GM19240 (cell line): ENCODE measurements around the gene ARHGEF28.

Experiments
- DNase-seq: peaks from one replicate; pipeline ENCODE4 v3.0.0; 2011; ENCODE audit warnings: low spot score; ENCODE audit not compliant: insufficient read length

Gene ARHGEF28

DNA sequence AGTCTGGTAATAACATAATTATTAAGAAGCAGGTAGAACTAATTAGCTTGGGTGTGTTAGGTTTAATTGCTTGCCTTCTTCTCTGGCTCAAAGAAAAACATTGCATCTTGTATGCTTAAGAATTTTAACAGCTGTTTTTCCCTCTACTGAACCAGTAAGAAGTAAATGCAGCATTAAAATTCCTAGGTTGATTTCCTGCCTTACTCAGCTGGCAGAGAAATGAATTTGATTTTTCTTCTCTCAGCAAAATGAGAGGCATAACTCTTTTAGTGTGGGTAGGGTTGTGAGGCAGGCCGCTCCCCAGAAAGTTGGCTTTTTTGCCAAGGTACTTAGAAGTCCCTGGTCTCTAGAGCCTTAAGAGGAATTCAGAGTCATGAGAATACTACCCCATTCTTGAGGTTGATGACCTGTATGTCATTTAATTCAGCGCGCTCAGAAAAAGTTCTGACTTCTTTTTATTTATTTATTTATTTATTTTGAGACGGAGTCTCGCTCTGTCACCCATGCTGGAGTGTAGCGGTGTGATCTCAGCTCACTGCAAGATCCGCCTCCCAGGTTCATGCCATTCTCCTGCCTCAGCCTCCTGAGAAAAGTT lies 302.6 kb downstream of the ARHGEF28 start:
- no peak for DNase-seq

DNA sequence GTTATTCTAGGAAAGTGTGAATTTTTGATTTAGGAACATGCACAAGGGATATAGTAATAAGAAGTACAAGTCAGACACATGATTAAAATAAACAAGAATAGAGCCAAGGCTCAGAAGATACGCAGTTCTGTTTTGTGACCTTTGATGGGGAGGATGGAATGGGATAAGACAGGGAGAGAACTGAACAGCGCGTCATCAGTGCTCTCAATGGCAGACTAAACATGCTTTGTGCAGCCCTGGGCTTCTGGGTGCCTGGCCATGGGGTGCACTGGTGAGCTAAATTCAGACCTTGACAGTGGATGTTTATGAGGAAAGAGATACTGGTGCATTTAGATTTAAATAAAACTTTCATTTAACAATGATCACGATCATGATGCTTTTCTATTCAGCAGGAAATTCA lies 309.7 kb downstream of the ARHGEF28 start:
- no peak for DNase-seq

DNA sequence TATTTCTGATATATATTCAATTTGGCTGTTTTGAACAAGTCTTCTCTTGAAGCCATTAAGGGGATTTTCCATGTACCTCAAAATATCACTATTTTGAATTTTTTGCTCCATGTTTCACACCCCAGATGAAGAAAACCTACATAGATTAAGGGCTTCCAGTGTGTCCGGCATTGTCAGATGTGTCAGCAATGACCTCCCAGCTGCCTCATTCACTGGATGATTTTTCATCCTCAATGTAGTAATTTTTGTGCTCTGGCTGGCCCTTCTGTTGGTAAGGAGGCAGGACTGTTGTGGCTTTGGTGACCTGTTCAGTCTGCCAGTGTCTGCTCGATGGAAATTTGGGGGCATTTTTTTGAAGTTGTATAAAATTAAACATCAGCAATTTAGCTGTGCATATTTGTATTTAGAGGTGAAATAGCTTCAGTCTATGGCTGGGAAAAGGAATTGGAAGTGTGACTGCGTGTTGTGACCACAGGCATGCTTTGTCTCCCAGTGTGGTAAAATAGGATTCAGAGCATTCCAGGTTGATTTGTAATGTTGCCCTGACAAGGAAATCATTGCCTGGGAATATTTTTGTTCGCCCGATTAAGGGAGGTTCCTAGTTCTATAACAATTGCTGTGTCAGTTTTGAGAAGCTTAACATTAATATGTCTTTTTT lies 312.4 kb downstream of the ARHGEF28 start:
- DNase-seq = no peak

DNA sequence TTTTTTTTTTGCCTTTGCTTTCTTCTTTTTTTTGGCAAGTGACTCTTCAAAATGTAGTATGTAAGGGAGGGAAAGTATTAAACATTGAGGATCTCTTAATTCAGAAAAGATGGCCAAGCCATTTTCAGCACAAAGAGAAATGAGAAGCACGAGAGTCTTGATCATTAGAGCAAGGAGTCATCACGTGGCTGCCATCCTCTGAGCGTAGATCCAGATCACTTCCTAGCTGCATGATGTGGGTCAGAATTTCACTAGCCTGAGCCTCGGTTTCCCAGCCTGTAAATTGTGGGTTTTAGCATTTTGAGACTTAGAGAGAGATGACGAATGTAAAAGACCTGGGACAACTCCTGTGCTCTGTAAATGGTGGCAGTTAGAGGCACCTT lies 312.9 kb downstream of the ARHGEF28 start:
- DNase-seq = no peak

DNA sequence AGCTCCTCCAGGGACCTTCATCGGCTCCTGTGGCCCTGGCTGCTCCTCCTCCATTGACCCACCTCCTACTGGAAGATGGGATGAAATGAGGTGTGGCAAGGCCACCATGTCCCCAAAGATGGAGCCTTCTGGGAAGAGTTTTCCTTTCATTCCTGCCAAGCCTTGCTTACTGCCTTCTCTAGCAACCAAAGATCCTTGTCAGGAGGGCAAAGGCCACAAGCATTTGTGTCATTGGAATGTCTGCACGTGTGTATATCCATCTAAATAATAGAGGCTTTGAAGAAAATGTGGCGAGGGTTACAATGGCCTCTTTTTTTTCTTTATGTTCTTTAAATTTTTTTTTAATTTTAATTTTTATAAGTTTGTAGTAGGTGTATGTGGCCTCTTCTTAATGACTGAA lies 313.6 kb downstream of the ARHGEF28 start:
- DNase-seq = no peak

DNA sequence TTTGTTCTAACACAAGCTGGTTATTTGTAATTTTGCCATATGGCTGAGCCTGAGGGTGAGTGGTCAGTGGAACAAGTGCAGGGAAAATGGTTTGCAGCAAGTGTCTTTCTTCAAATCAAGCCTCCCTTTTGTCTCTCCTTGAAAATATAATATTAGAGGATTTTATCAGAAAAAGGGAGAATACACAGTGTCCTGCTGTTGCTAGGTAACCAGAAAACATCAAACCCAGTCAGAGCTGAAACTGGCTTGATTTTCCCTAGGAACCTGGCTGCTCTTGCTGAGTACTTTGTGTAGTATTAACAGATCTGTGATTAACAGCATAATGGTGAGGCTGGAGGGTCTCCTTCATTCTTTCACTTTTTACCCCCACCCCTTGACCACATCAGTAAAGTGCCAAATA lies 314.0 kb downstream of the ARHGEF28 start:
- DNase-seq = no peak

DNA sequence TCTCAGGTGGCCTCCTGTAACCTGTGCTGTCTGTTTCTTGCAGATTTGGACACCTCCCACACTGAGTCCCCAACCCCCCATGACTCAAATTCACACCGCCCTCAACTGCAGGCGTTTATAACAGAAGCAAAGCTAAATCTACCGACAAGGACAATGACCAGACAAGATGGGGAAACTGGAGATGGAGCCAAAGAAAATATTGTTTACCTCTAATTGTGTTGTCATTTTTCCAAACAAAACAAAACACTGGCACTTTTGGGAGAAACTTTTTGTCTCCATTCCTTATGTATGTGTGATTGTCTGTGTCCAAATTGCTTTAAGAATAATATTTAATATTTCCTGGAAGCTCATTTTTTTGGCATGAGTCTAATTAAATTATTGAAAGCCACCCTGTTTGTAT lies 314.8 kb downstream of the ARHGEF28 start:
- no peak for DNase-seq

DNA sequence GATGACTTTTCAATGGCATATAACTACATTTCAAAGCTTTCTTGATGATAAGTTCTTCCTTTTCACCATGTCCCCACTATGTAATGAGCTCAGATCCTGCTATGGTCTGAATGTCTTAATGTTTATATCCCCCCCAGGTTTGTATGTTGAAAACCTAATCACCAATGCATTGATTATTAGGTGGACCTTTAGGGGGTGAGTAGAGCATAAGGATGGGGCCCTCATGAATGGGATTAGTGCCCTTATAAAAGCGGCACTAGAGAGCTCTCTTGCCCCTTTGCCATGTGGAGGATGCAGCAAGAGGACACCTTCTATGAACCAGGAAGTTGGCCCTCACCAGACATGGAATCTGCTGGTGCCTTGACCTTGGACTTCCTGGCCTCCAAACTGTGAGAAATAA lies 316.8 kb downstream of the ARHGEF28 start:
- no peak for DNase-seq

DNA sequence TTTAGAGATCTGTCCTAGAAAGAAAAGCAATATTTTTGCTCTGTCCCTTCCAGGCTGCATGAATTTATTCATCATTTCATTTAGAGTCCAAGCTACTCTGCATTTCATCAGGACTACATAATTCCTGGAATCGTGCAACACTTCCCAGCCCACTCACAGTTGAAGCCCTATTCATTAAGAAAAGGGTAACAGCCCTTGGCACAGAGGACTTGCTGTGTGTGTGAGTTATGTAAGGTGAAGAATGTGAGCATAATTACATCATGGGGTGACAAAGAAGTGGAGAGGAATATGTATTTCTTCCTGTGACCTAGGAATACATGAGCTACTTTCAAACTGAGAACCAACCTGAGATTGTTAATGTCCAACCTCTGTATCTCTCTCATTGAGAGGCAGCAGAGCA lies 317.4 kb downstream of the ARHGEF28 start:
- no peak for DNase-seq

DNA sequence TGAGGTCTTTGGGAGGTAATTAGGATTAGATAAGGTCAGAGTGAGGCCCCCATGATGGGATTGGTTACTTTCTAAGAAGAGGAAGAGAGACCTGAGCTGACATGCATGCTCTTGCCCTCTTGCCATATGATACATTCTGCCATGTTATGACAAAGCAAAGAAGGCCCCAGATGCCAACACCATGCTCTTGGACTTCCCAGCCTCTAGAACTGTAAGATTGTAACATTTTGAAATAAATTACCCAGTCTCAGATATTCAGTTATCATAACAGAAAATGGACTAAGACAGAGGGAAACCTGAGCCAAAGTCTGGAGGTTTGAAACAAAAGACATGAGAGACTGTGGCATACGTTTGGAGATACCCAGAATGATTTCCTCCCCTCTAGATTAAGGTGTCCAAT lies 318.6 kb downstream of the ARHGEF28 start:
- no peak for DNase-seq

DNA sequence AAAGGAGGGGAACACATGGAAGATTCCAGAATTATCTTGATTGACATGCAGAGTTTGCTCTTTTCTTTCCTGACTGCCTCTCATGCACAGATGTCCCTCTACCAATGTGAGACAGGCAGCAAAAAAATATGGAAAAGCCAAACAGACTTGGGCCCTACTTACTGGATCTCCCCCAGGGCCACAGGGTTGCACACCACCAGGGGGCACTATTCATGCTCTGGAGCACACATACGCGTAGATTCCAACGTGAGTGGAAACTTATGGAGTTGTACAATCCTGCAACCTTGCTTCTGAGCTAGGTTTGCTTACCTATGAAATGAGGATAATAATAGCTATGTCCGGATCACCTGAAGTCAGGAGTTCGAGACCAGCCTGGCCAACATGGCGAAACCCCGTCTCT lies 319.5 kb downstream of the ARHGEF28 start:
- DNase-seq = no peak

DNA sequence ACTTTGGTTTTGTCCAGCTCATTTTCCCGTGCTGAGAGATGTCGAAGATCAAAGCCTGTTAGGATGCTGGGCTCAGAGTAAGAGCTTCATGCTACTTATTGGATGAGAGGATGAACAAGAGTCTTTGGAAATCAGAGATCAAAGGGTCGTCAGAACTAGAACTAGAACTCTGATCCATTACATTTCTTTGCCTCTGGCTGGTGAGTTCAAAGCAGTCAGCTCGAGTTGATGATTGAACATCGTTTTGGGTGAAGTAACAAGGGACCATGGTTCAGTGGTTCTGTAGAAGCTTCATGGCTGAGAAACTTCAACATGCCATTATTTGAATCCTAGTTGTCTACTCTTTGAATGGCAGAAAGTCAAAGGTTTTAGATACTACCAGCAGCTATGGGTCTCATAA lies 320.3 kb downstream of the ARHGEF28 start:
- DNase-seq = no peak

DNA sequence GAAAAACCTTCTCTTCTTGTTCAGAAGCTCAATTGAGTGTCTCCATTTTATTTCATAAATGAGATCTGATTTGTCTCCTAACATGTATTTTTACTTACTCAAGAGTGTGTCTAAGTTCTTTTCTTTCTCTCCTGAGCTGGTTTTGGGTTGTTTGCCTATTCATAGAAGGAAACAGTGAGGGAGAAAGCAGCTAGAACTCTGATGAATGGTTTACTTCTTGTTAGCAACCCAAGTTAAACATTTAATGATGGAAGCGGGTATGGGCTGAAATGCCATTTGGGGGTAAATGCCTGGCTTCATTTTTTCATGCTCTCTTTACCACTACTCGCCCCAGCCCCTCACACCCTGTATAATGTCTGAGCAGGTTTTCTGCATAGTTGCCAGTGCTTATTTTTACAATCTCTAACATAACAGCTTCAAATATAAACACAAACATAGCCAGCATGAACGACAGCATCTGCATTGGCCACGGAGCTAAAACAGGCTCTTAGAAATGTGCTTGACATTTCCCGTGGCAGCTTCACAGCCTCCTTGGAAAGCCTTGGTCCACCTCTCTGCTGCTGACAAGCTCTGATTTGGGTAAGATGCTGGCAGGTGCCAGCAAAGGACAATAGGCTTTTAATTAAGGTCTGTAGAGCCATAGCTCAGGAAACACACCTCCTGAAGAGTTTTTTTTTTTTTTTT lies 321.1 kb downstream of the ARHGEF28 start:
- DNase-seq = no peak

DNA sequence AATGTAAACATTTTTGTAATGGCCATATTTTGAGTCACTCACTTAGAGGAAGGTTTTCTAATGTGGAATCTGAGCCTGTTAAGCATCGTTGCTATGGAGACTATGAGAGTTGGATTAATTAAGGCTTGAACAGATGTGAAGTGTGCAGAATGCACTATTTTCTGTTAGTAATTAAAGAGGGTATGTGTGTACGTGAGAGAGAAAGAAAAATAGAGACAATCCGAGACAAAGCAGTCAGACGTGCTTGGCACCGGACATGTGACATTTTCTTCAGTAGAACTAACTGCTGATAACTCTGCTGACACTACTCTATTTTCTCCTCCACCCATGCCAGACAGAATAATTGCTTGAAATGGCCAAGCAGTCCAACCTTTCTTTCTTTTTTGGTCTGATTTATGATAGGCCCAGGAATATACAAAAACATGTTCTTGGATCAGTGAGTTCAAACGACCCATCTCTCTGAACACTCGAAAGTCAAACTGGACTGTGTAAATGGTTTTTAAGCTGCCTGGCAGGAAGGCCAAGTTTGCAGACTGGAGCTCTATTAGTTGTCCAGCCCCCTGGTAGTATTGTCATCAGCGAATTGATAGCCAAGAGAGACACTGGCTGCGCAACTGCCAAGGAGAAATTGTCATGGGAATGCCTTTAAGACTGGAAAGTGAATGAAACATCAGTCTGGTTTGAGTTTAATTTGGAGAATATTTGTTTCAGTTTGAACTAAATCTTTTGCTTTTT lies 322.1 kb downstream of the ARHGEF28 start:
- DNase-seq = no peak

DNA sequence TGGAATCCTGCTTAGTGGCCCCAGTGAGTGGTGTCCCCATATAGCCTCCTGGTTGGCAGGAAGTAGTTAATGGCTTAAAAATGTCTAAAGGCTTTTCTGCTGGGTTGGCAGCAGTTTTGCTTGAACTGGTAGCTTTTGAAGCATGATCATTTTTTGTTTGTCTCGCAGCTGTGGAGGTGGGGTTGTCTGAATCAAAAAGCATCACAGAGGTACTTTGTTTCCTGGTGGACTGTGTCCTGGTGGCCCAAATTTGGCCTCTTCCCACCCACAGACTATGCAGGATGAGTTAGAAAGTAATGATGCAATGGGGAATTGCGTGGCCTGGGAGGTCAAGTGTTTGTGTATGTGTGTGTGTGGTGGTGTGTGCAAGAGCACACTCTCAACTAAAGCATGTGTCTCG lies 322.7 kb downstream of the ARHGEF28 start:
- no peak for DNase-seq

DNA sequence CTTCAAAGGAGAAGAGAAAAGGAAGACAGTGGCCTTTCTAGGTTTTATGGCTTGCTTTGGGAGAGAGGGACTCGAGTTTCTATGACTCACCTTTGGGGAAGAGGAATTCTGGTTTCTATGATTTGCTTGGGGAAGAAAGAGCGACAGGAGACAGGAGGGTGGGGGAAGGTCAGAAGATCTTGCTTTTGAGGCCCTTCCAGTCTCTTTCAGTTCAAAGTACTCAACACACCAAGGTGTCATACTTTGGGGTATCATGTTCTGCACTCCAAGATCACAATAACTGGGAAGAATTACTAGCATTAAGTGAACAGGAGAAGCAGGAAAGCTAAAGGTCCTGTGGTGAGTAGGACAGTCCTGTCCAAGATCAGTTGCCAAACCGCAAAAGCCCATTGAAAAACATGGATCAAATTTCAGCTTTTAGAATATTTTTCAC lies 324.5 kb downstream of the ARHGEF28 start:
- DNase-seq = no peak

DNA sequence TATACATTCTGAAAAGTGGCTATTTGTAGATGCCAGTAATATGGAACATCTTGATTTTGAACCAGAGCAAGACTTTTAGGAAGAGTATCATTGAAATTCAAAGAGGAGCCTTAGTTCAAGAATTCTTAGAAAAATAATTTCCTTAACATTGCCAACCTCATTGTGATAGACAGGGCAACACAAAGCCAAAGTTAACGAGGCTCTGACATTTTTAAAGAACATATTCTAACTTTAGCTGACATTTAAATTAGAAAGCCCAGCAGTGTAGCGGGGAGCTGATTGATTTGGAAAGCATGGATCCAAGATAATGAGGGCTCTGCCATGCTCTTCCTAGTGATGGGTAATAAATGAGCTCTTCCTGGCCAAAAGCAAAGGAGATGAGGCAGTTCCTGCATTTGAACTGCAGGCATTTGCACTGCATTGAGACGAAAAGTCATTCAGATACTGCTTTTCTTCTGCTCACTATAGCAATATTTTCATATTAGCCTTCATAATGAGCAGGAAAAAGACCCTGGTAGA lies 325.0 kb downstream of the ARHGEF28 start:
- DNase-seq = no peak

DNA sequence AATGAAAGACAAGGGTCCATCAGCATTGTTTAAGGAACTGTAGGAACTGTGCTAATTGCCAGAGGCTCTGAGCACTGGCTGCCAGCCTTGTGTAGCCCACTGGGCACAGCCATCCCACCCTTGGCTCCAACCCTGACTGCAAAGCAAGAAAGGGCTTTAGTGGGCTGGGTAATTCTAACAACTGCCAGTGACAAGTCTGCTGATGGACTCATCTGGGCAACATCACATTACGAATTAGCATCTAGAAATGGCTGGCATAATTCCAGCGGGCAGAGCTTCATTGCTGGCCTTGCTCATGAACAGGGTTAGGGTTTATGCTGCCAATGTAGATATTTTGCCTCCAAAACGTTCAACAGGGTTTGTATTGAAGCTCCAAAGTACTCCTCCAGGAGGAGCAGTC lies 326.9 kb downstream of the ARHGEF28 start:
- DNase-seq = no peak

DNA sequence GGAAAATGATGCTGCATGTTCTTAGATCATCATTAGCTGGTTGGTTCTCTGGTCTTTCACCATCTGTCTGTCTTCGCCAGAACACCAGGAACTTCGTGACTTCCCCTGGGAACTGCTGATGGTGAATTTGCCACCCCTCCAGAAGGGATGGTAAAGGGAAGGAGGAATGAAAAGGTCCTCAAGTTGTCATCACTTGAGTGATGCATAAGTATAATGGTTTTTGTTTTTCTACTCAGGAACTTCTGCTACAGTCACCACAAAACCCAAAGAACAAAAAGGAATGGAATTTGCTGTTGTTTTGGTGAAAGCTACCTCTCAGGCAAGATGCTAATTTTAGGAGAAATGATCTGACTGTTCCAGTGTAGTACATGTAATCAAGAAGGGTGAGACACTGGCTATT lies 328.4 kb downstream of the ARHGEF28 start:
- DNase-seq = no peak

DNA sequence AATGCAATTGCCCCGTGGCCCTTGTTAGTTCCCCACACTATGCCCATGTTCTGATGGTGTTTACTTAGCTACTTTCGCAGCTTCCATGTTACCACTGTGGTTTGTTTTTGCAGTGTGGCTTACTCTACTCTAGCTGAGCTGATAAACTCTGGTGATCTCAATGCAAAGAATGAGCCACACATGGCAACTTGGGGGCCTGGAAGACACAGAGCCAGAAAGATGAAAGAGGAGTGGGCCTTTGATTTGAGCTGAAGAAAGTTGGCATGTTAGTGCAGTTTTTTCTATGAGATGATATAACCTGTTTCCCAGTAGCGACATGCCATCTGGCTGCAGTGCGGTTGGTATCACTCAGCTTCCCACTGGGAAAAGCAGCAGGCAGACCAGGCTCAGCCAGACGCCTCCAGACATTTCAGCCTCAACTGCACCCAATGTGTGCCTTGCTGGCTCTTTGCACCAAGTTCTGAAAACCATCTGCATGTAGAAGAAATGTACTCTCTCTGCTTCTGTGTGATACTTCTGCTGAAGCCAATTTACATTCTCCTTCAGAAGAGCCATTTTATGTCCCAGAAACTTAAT lies 329.4 kb downstream of the ARHGEF28 start:
- DNase-seq = no peak

DNA sequence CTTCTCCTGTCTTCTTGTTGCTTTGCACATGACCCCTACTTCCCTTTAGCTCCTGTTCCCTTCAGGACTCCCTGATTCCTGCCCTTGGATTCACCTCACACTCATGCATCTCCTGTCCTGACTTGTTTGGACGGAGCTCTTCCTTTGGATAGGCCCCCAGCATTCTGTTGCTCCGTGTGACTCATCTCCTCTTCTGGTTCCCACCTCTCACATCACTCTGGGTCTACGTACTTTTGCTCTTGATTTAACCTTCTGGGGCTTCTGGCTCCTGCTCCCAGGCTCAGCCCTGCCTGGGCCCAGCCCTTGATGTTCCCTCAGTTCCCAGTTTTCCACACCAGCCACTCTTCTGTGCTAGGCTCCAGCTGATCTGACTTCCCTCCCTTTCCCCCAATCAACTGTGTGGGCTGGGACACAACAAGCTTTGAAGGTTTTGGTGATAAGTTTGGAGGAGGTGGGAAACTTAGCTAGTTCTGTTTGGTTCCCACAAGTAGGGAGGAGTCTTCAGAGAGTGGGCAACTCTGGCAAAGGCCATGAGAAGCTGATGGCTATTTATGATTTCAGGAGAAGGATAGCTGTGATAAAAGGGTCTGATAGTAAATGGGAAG lies 331.5 kb downstream of the ARHGEF28 start:
- no peak for DNase-seq
